ENCODE results near the gene VMAC.

Gene VMAC

DNA sequence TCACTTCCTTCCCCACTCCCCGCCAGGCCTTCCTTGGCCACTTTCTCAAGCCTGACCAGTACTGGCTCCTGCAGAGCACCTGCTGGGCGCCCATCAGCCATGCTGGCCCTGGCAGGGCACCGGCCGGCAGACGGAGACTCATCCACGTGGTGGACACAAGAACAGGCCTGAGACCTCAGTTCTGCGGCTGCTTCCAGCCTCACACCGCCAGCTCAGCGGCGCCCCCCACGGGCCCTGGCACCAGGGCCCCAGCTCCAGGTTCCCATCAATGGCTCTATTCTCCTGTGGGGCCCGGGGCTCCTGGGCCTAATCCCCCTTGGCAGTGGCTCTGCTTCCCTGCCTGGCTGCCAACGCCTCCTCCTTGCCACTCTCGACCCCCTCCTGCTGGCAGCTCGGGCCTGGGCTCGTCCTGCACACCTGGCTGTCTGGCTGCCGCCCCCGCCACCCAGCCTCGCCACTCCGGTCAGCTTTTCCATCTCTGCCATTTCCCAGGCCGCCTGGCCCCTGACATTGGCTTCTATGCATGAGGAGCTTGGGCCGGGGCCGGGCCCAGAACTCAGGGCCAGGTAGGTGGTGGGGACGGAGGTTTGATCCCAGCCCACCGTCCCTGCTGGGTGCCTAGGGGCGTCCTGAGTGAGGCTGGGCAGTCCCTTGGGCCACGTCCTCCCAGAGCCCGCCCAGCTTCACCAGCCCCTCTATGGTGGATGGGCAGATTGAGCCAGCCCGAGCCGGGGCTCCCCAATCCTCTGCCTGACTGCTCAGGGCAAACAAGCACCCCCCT is 7.3 kb upstream of the VMAC start:
- Histone ChIP-seq H3K9ac (ENCODE audit: low read length) (no peak overlapping the region), H3K9me3 (ENCODE audit: control insufficient read depth, low read depth, low read length) (no peaks in the 10 kb centered on the region), H3K27me3 (ENCODE audit: control insufficient read depth, insufficient read depth, low read length) (no peaks in the 10 kb centered on the region), H3K27ac (ENCODE audit: low read length) (no peak overlapping the region), H3K4me3 (ENCODE audit: low read length) (no peak overlapping the region), H3K4me1 (ENCODE audit: control insufficient read depth, low read depth, low read length) (no peaks in the 10 kb centered on the region), H3K36me3 (ENCODE audit: control insufficient read depth, low read depth, low read length) (peaks cover 6% of the 10 kb centered on the region)

DNA sequence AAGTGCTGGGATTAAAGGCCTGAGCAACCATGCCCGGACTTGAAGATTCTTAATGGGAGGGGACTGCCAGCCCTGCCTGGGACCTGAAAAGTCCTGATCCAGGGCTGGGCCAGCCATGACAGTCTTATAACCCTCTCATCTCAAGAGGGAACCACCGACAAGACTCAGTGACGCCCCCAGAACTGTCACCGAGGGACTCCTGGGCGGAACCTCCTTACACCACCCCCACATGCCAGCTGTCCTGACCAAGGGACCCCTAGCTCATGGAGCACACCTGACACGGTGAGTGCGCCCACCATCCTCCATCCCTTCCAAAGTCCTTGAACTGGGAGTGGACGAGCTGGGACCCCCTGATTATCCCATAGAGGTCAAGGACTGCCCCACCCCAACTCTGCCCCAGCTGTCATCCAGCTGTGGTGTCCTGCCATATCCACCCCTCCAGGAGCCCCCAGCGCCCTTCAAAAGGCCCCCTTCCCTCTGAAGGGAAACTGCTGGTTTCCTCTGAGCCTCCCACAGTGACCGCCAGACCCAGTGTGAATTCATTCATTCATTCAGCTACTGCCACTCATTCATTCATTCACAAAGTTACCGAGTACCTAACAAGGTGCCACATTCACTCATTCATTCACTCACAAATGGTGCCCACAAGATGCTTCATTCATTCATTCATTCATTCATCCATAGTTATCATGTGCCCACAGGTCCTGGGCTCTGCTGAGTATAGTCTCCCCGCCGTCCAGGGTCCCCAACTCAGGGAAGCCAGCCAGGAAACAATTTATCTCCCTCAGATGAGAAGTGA is 4.7 kb upstream of the VMAC start:
- Histone ChIP-seq H3K27ac (ENCODE audit: low read length) (no peak overlapping the region), H3K27me3 (ENCODE audit: control insufficient read depth, insufficient read depth, low read length) (no peaks in the 10 kb centered on the region), H3K4me1 (ENCODE audit: control insufficient read depth, low read depth, low read length) (no peaks in the 10 kb centered on the region), H3K4me3 (ENCODE audit: low read length) (no peak overlapping the region), H3K9ac (ENCODE audit: low read length) (no peak overlapping the region), H3K9me3 (ENCODE audit: control insufficient read depth, low read depth, low read length) (no peaks in the 10 kb centered on the region), H3K36me3 (ENCODE audit: control insufficient read depth, low read depth, low read length) (peaks cover 6% of the 10 kb centered on the region)

DNA sequence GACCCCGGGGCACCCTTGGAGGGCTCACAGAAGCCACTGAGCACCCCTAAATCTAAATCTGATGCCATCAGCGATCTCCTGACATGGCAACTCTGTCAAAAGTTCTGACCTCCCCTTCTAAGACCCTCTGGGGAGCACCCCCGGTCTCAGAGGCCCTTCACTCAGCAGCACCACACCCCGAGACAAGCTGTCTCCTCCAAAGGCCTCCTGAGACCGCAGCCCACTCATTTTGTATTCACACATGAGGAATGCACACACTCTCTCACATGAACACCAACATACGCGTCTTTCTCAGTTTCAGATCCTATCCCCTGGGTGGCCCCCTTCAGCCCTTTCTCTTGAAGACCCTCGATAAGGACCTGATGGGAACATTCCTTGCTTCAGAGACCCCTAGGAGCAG is 3.7 kb upstream of the VMAC start:
- H3K27me3 ChIP-seq (ENCODE audit: control insufficient read depth, insufficient read depth, low read length): no peaks in the 10 kb centered on the region
- no peaks in the 10 kb centered on the region for H3K4me1 ChIP-seq (ENCODE audit: control insufficient read depth, low read depth, low read length)
- no peak overlapping the region for H3K4me3 ChIP-seq (ENCODE audit: low read length)
- no peak overlapping the region for H3K27ac ChIP-seq (ENCODE audit: low read length)
- no peaks in the 10 kb centered on the region for H3K9me3 ChIP-seq (ENCODE audit: control insufficient read depth, low read depth, low read length)
- H3K9ac ChIP-seq (ENCODE audit: low read length): no peak overlapping the region
- H3K36me3 ChIP-seq (ENCODE audit: control insufficient read depth, low read depth, low read length): peaks cover 2% of the 10 kb centered on the region

DNA sequence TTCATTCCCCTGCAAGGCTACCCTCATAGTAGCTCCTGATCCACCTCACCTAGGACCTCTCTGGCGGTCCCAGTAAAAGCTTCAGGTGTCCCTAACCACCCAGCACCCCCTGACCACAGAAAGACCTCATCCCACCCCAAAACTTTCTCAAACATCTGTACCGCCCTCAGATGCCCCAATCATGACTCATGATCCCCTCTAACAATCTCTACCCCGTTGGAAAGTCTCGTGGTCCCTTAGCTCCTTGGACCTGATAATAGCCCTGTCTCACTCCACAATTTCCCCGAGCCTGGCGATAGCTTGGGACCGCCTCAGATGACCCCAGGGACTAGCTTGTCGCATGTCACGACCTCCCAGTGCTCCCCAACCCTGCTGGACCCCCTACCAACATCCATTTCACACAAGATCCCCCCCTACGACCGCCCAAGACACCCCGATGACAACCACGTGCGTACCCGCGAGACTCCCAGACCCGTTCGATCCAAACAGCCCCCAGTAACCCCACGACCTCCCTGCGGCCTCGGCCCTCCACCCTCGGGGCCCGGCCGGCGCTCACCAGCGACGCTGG is 1.5 kb upstream of the VMAC start:
- H3K9ac ChIP-seq (ENCODE audit: low read length): peak overlapping the region; percentile 99
- peak overlapping the region; percentile 82 for H3K27ac ChIP-seq (ENCODE audit: low read length)
- H3K36me3 ChIP-seq (ENCODE audit: control insufficient read depth, low read depth, low read length): no peaks in the 10 kb centered on the region
- no peaks in the 10 kb centered on the region for H3K27me3 ChIP-seq (ENCODE audit: control insufficient read depth, insufficient read depth, low read length)
- no peaks in the 10 kb centered on the region for H3K9me3 ChIP-seq (ENCODE audit: control insufficient read depth, low read depth, low read length)
- H3K4me3 ChIP-seq (ENCODE audit: low read length): peak overlapping the region; percentile 99
- H3K4me1 ChIP-seq (ENCODE audit: control insufficient read depth, low read depth, low read length): no peaks in the 10 kb centered on the region

DNA sequence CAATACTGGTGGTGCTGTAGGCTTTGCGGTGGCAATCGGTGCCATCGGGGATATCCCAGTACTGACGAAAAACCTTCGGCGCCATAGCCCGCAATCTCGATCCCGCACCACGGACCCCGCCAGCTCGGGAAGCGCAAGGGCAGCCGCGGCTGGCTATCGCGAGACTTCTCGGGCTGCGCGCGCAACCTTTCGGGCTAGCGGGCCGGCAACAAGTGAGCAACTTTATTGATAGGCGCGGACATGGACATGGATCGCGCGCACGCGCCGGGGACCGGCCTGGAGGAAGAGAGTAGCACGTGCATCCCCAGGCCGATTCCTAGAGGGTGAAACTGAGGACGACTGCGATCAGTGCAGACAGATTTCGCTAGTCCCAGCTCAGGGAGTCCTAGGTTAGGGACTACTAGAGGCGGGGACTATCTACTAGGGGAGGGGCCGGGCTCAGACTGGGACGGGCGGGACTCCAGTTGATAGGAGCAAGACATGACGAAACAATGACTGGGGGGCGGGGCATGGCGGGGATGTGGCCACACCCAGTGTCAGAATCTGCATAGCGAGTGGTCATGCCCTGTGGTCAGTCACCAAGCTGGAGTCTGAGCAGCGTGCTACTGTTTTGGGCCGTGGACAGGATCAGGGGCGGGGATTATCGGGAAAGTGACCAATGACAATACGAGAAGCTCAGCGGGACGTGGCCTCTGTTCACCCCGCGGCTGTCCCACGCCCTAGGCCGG is 884 bp upstream of the VMAC start, which contains the start of gene NDUFA11:
Gene NDUFA11 (minus strand): TSS at position 167 of the 728 bp plus-strand sequence. CDS start 82 bp downstream, at position 85.
- no peaks in the 10 kb centered on the region for H3K4me1 ChIP-seq (ENCODE audit: control insufficient read depth, low read depth, low read length)
- peak within 1 kb of the TSS; percentile 99 for H3K4me3 ChIP-seq (ENCODE audit: low read length)
- peak within 1 kb of the TSS; percentile 99 for H3K9ac ChIP-seq (ENCODE audit: low read length)

DNA sequence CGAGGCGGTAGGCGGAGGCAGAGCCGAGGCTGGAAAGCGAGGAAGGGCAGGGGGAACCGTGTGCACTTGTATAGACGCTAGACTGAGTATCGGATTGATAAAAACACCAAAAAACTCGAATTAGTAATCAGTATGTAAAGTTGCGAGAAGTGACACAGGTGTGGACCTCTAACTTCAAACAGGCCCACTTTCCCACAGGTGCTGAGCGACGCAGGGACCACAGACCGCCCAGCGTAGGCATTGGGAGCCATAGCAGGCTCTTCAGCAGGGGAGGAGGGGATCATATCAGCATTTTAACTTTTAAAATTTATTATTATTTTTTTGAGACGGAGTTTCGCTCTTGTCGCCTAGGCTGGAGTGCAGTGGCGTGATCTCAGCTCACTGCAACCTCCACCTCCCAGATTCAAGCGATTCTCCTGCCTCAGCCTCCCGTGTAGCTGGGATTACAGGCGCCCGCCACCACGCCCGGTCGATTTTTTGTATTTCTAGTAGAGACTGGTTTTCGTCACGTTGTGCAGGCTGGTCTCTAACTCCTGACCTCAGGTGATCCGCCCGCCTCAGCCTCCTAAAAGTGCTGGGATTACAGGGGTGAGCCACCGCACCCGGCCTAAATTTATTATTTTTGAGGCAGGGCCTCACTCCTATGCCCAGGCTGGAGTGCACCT is 574 bp downstream of the VMAC start:
- H3K9ac ChIP-seq (ENCODE audit: low read length): peak overlapping the region; percentile 66
- no peaks in the 10 kb centered on the region for H3K36me3 ChIP-seq (ENCODE audit: control insufficient read depth, low read depth, low read length)
- no peak overlapping the region for H3K27ac ChIP-seq (ENCODE audit: low read length)
- H3K4me1 ChIP-seq (ENCODE audit: control insufficient read depth, low read depth, low read length): no peaks in the 10 kb centered on the region
- H3K9me3 ChIP-seq (ENCODE audit: control insufficient read depth, low read depth, low read length): no peaks in the 10 kb centered on the region
- no peaks in the 10 kb centered on the region for H3K27me3 ChIP-seq (ENCODE audit: control insufficient read depth, insufficient read depth, low read length)
- peak overlapping the region; percentile 84 for H3K4me3 ChIP-seq (ENCODE audit: low read length)

More for the DNA sequence above, 884 bp upstream of the VMAC start, which contains the start of gene NDUFA11:
- Histone ChIP-seq H3K9me3 (ENCODE audit: control insufficient read depth, low read depth, low read length) (no peaks in the 10 kb centered on the region), H3K27ac (ENCODE audit: low read length) (peak within 1 kb of the TSS; percentile 82), H3K36me3 (ENCODE audit: control insufficient read depth, low read depth, low read length) (no peaks in the 10 kb centered on the region), H3K27me3 (ENCODE audit: control insufficient read depth, insufficient read depth, low read length) (no peaks in the 10 kb centered on the region)

DNA sequence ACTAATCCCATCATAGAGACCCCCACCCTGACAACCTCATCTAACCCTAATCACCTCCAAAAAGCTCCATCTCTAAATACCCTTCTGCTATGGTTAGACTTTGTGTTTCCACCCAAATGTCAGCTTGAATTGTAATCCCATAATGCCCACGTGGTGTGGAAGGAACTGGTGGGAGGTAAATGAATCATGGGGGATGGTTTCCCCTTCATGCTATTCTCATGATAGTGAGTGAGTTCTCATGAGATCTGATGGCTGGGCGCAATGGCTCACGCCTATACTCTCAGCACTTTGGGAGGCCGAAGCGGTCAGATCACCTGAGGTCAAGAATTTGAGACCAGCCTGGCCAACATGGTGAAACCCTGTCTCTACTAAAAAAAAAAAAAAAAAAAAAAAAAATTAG is 2.6 kb downstream of the VMAC start:
- H3K4me1 ChIP-seq (ENCODE audit: control insufficient read depth, low read depth, low read length): no peaks in the 10 kb centered on the region
- H3K9me3 ChIP-seq (ENCODE audit: control insufficient read depth, low read depth, low read length): no peaks in the 10 kb centered on the region
- H3K36me3 ChIP-seq (ENCODE audit: control insufficient read depth, low read depth, low read length): no peaks in the 10 kb centered on the region
- no peak overlapping the region for H3K27ac ChIP-seq (ENCODE audit: low read length)
- H3K4me3 ChIP-seq (ENCODE audit: low read length): no peak overlapping the region
- no peak overlapping the region for H3K9ac ChIP-seq (ENCODE audit: low read length)
- H3K27me3 ChIP-seq (ENCODE audit: control insufficient read depth, insufficient read depth, low read length): no peaks in the 10 kb centered on the region

DNA sequence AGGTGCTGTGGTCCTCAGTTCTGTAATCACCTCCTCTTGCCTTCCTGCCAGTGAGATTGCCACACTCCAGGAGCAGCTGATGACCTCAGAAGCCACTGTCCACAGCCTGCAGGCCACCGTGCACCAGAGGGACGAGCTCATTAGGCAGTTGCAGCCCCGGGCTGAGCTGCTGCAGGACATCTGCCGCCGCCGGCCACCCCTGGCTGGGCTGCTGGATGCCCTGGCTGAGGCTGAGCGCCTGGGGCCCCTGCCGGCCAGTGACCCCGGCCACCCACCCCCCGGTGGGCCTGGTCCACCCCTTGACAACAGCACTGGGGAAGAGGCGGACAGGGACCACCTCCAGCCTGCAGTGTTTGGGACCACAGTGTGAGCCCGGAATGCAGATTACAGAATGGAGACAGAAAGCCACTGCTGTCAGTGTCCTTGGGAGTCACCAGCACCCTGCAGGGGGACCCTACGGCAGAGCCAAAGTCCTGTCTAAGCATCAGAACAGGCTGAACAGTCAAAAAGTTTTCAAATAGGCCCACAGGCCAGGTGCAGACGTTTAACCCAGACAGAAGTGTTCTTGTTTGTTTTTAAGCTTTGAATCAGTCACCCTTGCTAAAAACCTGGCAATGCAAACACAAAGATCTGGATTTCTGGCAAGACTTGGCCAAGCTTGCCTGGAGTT is 4.2 kb downstream of the VMAC start:
- Histone ChIP-seq H3K27me3 (ENCODE audit: control insufficient read depth, insufficient read depth, low read length) (no peaks in the 10 kb centered on the region), H3K36me3 (ENCODE audit: control insufficient read depth, low read depth, low read length) (peaks cover 2% of the 10 kb centered on the region), H3K4me1 (ENCODE audit: control insufficient read depth, low read depth, low read length) (no peaks in the 10 kb centered on the region), H3K4me3 (ENCODE audit: low read length) (no peak overlapping the region), H3K9me3 (ENCODE audit: control insufficient read depth, low read depth, low read length) (no peaks in the 10 kb centered on the region), H3K27ac (ENCODE audit: low read length) (no peak overlapping the region), H3K9ac (ENCODE audit: low read length) (no peak overlapping the region)

DNA sequence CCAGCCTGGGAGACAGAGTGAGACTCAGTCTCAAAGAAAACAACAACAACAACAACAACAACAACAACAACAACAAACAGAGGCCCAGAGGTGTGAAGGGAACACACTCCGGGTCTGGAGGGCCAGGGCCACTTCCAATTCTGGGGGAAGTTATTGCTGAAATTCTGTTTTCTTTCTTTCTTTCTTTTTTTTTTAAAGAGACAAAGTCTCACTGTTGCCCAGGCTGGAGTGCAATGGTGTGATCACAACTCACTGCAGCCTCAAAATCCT is 5.9 kb downstream of the VMAC start:
- H3K27ac ChIP-seq (ENCODE audit: low read length): no peak overlapping the region
- H3K4me1 ChIP-seq (ENCODE audit: control insufficient read depth, low read depth, low read length): no peaks in the 10 kb centered on the region
- H3K36me3 ChIP-seq (ENCODE audit: control insufficient read depth, low read depth, low read length): peaks cover 2% of the 10 kb centered on the region
- H3K9me3 ChIP-seq (ENCODE audit: control insufficient read depth, low read depth, low read length): no peaks in the 10 kb centered on the region
- no peak overlapping the region for H3K4me3 ChIP-seq (ENCODE audit: low read length)
- no peaks in the 10 kb centered on the region for H3K27me3 ChIP-seq (ENCODE audit: control insufficient read depth, insufficient read depth, low read length)
- no peak overlapping the region for H3K9ac ChIP-seq (ENCODE audit: low read length)

DNA sequence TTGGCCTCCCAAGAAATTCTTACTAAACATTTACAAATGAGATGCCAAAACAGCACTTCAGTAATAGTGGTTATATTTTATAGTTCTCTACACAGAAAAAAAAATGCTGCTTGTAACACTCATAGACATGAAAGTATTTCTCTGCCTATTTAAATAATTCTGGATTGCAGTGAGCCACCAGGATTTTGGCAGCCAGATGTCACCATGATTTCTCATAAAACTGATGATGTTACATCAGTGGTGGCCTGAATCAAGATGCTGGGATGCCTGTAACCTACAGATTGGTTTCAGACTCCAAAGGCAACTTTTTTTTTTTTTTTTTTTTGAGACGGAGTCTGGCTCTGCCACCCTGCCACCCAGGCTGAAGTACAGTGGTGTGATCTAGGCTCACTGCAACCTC is 6.7 kb downstream of the VMAC start:
- H3K4me1 ChIP-seq (ENCODE audit: control insufficient read depth, low read depth, low read length): no peaks in the 10 kb centered on the region
- H3K27ac ChIP-seq (ENCODE audit: low read length): no peak overlapping the region
- no peak overlapping the region for H3K9ac ChIP-seq (ENCODE audit: low read length)
- no peak overlapping the region for H3K4me3 ChIP-seq (ENCODE audit: low read length)
- H3K36me3 ChIP-seq (ENCODE audit: control insufficient read depth, low read depth, low read length): peaks cover 6% of the 10 kb centered on the region
- H3K27me3 ChIP-seq (ENCODE audit: control insufficient read depth, insufficient read depth, low read length): no peaks in the 10 kb centered on the region
- H3K9me3 ChIP-seq (ENCODE audit: control insufficient read depth, low read depth, low read length): no peaks in the 10 kb centered on the region
